Chondrocyte (in vitro differentiated cells): Measurements from ENCODE around the gene MMP25. TPM values are rescaled to one million over a fixed set of nuclear protein-coding genes. Genes with fewer than 3 reads are reported as not detected.

Source experiments
- DNase-seq: peaks from one replicate; pipeline ENCODE4 v3.0.0; 2021; ENCODE audit warnings: mixed read lengths, low spot score
- H3K27ac Mint-ChIP-seq: one replicate; pipeline ENCODE4 v1.8.0; 2021; ENCODE audit warnings: mild to moderate bottlenecking, moderate library complexity, mixed read lengths; ENCODE audit not compliant: unreplicated experiment
- H3K27me3 Mint-ChIP-seq: 2 replicates; pipeline ENCODE4 v1.8.0; 2021; ENCODE audit warnings: low read depth, mixed read lengths
- H3K36me3 Mint-ChIP-seq: 2 replicates; pipeline ENCODE4 v1.8.0; 2021; ENCODE audit warnings: low read depth, mixed read lengths
- H3K4me1 Mint-ChIP-seq: 2 replicates; pipeline ENCODE4 v1.8.0; 2021; ENCODE audit warnings: low read depth, mild to moderate bottlenecking, mixed read lengths
- H3K4me3 Mint-ChIP-seq: one replicate; pipeline ENCODE4 v1.8.0; 2021; ENCODE audit warnings: mild to moderate bottlenecking, moderate library complexity, mixed read lengths; ENCODE audit not compliant: unreplicated experiment
- H3K9me3 Mint-ChIP-seq: 2 replicates; pipeline ENCODE4 v1.8.0; 2021; ENCODE audit warnings: low read depth, mixed read lengths
- CTCF ChIP-seq: fragments of 200-600 bp; sonication (generic); IDR thresholded peaks from 2 replicates; pipeline ENCODE4 v1.5.0; 2021; ENCODE audit warnings: antibody characterized with exemption, mild to moderate bottlenecking, moderate library complexity
- long read RNA-seq: library from polyadenylated mRNA; stranded (forward); transcript quantifications from one replicate; pipeline ENCODE4 v2.0.0, GENCODE V29; 2021
- total RNA-seq: library from RNA; stranded (reverse); gene quantifications from 3 replicates; pipeline ENCODE4 v1.2.1, GENCODE V29; 2021

The MMP25 gene
- 0.34 TPM in 1 of 3 replicates, not detected in the others for total RNA-seq
- long read RNA-seq, result 0 reads

GRCh38 chr16:3045758-3046640, at the start of gene MMP25:
MMP25 (plus strand) TSS chr16:3046561; CDS start chr16:3046918, 357 bp downstream.
- peak within 1 kb of the TSS; percentile 57 for H3K4me3 Mint-ChIP-seq
- peaks cover 7% of the 10 kb centered on the region for H3K4me1 Mint-ChIP-seq
- peaks cover 1% of the 10 kb centered on the region for H3K36me3 Mint-ChIP-seq
- H3K27me3 Mint-ChIP-seq, result peaks cover 34% of the 10 kb centered on the region
- no peaks in the 10 kb centered on the region for H3K9me3 Mint-ChIP-seq
- H3K27ac Mint-ChIP-seq, result no peak within 1 kb of the TSS
- no peak for DNase-seq
- no peak for TF ChIP-seq CTCF

GRCh38 chr16:2999929-3000328, 46.4 kb upstream of the MMP25 start:
- no peak for DNase-seq
- H3K36me3 Mint-ChIP-seq, result no peaks in the 10 kb centered on the region
- H3K9me3 Mint-ChIP-seq, result no peaks in the 10 kb centered on the region
- no peak overlapping the region for H3K4me3 Mint-ChIP-seq
- no peak for TF ChIP-seq CTCF
- no peak overlapping the region for H3K27ac Mint-ChIP-seq
- H3K27me3 Mint-ChIP-seq, result peaks cover 2% of the 10 kb centered on the region
- peaks cover 2% of the 10 kb centered on the region for H3K4me1 Mint-ChIP-seq

- Mint-ChIP-seq H3K4me1 (peaks cover 3% of the 10 kb centered on the region), H3K36me3 (no peaks in the 10 kb centered on the region), H3K9me3 (no peaks in the 10 kb centered on the region), H3K27me3 (peaks cover 3% of the 10 kb centered on the region), H3K27ac (no peak overlapping the region), H3K4me3 (no peak overlapping the region)
- no peak for DNase-seq
- TF ChIP-seq CTCF, result no peak
Measured at GRCh38 chr16:3000540-3000939, 45.8 kb upstream of the MMP25 start.

- TF ChIP-seq CTCF, result no peak
- no peak for DNase-seq
- H3K36me3 Mint-ChIP-seq, result no peaks in the 10 kb centered on the region
- H3K4me1 Mint-ChIP-seq, result peaks cover 3% of the 10 kb centered on the region
- no peaks in the 10 kb centered on the region for H3K9me3 Mint-ChIP-seq
- no peak overlapping the region for H3K27ac Mint-ChIP-seq
- no peak overlapping the region for H3K4me3 Mint-ChIP-seq
- H3K27me3 Mint-ChIP-seq, result peaks cover 6% of the 10 kb centered on the region
Measured at GRCh38 chr16:3001316-3001715, 45.0 kb upstream of the MMP25 start.

GRCh38 chr16:3003582-3004270, 42.6 kb upstream of the MMP25 start:
- Mint-ChIP-seq H3K4me3 (peak overlapping the region; percentile 25), H3K4me1 (peaks cover 3% of the 10 kb centered on the region), H3K9me3 (no peaks in the 10 kb centered on the region), H3K36me3 (no peaks in the 10 kb centered on the region), H3K27ac (no peak overlapping the region), H3K27me3 (peaks cover 19% of the 10 kb centered on the region)
- TF ChIP-seq CTCF, result peak; percentile 75
- no peak for DNase-seq
